Type B pancreatic cell (in vitro differentiated cells): ENCODE results near the gene DENND11. TPM values are rescaled to one million over a fixed set of nuclear protein-coding genes. Genes with fewer than 3 reads are reported as not detected.

Experiments used
- DNase-seq: peaks from one replicate; pipeline ENCODE4 v3.0.0; 2021; ENCODE audit warnings: mixed read lengths; ENCODE audit not compliant: unreplicated experiment; ENCODE audit errors: extremely low spot score
- H3K27ac Mint-ChIP-seq: 2 replicates; pipeline ENCODE4 v1.8.0; 2021; ENCODE audit warnings: mild to moderate bottlenecking, mixed read lengths
- H3K27me3 Mint-ChIP-seq: 2 replicates; pipeline ENCODE4 v1.8.0; 2021; ENCODE audit warnings: mixed read lengths
- H3K36me3 Mint-ChIP-seq: 2 replicates; pipeline ENCODE4 v1.8.0; 2021; ENCODE audit warnings: mixed read lengths
- H3K4me1 Mint-ChIP-seq: one replicate; pipeline ENCODE4 v1.8.0; 2021; ENCODE audit warnings: mixed read lengths; ENCODE audit not compliant: unreplicated experiment
- H3K4me3 Mint-ChIP-seq: 2 replicates; pipeline ENCODE4 v1.8.0; 2021; ENCODE audit warnings: mild to moderate bottlenecking, mixed read lengths
- H3K9me3 Mint-ChIP-seq: 2 replicates; pipeline ENCODE4 v1.8.0; 2021; ENCODE audit warnings: mixed read lengths
- CTCF ChIP-seq: fragments of 200-600 bp; sonication (generic); conservative IDR thresholded peaks from 2 replicates; pipeline ENCODE4 v1.5.0; 2021; ENCODE audit warnings: antibody characterized with exemption, mild to moderate bottlenecking
- total RNA-seq: library from RNA; stranded (reverse); gene quantifications from 2 replicates; pipeline ENCODE4 v1.2.1, GENCODE V29; 2021; ENCODE audit warnings: low replicate concordance

DENND11 gene
- total RNA-seq, 1 donor from 2014 or later: 19.8 TPM

- H3K4me3 Mint-ChIP-seq: peak overlapping the region; percentile 98
- no peak for TF ChIP-seq CTCF
These were observed 36.6 kb upstream of the DENND11 start for GRCh38 chr7:141738592-141739013.

DNA sequence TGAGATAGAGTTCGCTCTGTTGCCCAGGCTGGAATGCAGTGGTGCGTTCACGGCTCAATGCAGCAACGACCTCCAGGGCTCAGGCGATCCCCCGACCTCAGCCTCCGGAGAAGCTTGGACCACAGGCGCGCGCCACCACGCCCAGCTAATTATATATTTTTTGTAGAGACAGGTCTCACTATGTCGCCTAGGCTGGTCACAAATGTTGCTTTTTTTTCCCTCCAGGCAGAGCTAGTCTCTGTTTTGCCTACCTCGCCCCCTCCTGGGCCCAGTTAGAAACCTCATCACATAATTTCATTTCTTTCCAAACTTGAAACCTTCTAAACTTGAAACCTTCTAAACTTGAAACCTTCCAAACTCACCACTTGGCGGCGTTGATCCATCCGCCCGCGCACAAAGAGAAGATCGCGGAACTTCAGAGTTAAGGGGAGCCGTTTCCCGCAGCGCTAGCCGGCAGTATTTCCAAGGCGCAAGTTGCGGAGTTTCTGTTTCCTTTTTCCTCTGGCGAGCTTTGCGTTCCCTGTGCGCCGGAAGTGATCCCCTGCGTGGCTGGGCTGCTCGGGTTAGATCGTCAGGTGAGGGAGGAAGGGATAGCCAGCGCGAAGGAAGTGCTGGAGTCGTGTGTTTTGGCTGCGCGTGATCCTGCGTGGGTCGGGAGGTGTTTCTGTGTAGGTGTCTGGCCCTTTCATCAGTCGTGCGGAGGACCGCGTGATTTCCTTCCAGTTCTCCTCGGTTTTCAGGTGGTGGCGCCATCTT, 36.0 kb upstream of the DENND11 start, which contains the start of gene SSBP1:
SSBP1 (plus strand) TSS at position 523 of the 756 bp plus-strand sequence. CDS start 809 bp downstream, outside the sequence.
- Mint-ChIP-seq H3K27ac (peak within 1 kb of the TSS; percentile 98), H3K4me3 (peak within 1 kb of the TSS; percentile 98), H3K36me3 (peaks cover 19% of the 10 kb centered on the region), H3K9me3 (no peaks in the 10 kb centered on the region), H3K4me1 (peaks cover 17% of the 10 kb centered on the region), H3K27me3 (no peaks in the 10 kb centered on the region)
- DNase-seq: peak; percentile 91
- peak; percentile 88 for TF ChIP-seq CTCF

More at GRCh38 chr7:141738592-141739013, 36.6 kb upstream of the DENND11 start:
- peak overlapping the region; percentile 98 for H3K27ac Mint-ChIP-seq
- H3K4me1 Mint-ChIP-seq: peaks cover 17% of the 10 kb centered on the region
- H3K36me3 Mint-ChIP-seq: peaks cover 24% of the 10 kb centered on the region
- H3K9me3 Mint-ChIP-seq: no peaks in the 10 kb centered on the region
- no peaks in the 10 kb centered on the region for H3K27me3 Mint-ChIP-seq
- DNase-seq: no peak

DNA sequence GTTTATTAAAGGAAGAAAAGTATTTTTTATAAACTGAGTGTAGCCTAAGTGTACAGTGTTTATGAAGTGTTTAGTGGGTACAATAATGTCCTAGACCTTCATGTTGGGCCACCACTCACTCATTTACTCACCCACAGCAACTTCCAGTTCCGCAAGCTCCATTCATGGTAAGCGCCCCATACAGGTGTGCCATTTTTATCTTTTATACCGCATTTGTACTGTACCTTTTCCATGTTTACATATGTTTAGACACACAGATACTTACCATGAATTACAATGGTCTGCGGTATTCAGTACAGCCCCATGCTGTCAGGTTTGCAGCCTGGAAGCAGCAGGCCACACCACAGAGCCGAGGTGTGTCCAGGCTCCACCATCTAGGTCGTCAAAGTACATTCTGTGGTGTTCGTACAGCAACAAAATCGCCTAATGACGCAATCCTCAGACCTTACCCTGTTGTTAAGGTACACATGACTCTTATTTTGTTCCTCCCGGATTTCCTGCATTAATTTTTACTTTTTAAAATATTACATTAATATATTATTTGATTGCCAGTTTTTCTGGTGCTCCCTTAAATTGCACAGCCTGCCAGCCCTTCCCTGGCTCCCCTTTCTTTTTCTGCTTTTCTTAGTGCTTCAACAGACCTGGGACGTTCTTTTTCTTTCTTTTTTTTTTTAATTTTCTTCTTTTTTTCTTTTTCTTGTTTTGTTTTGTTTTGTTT, 35.3 kb upstream of the DENND11 start:
- H3K9me3 Mint-ChIP-seq: no peaks in the 10 kb centered on the region
- TF ChIP-seq CTCF: no peak
- H3K36me3 Mint-ChIP-seq: peaks cover 14% of the 10 kb centered on the region
- H3K27ac Mint-ChIP-seq: peak overlapping the region; percentile 98
- no peaks in the 10 kb centered on the region for H3K27me3 Mint-ChIP-seq
- peak overlapping the region; percentile 98 for H3K4me3 Mint-ChIP-seq
- DNase-seq: no peak
- peaks cover 17% of the 10 kb centered on the region for H3K4me1 Mint-ChIP-seq

DNA sequence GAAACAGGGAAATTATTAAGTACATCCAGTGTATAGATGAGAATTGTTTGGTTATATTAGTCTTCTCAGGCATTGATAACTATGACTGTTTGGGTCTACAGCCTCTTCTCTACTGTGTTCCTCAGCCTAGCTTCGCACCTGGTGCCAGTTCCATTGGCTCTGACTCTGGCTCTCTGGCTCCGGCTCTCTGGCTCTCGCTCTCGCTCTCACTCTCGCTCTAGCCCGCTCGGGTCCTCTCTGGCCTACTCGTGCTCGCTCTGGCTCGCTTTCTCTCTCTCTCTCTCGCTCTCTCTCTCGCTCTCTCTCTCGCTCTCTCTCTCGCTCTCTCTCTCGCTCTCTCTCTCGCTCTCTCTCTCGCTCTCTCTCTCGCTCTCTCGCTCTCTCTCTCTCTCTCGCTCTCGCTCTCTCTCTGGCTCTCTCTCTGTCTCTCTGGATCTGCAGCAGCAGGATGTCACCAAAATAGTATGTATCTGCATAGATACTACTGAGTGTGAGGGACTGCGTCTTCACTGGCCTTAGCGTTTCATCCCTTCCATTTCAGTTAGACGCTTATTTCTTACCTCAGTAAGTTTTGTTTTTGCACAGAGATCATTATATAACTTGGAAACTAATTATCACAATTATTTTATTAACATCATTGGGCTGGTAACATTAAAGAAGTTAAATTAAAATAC, 29.6 kb upstream of the DENND11 start:
- no peaks in the 10 kb centered on the region for H3K36me3 Mint-ChIP-seq
- no peak for TF ChIP-seq CTCF

GRCh38 chr7:141729020-141729419, 27.1 kb upstream of the DENND11 start:
- Mint-ChIP-seq H3K27ac (no peak overlapping the region), H3K27me3 (peaks cover 3% of the 10 kb centered on the region), H3K4me1 (no peaks in the 10 kb centered on the region), H3K36me3 (no peaks in the 10 kb centered on the region), H3K9me3 (no peaks in the 10 kb centered on the region), H3K4me3 (no peak overlapping the region)
- no peak for TF ChIP-seq CTCF
- no peak for DNase-seq

More for the DNA sequence above, 29.6 kb upstream of the DENND11 start:
- H3K27me3 Mint-ChIP-seq: peaks cover 3% of the 10 kb centered on the region
- H3K9me3 Mint-ChIP-seq: no peaks in the 10 kb centered on the region
- H3K4me3 Mint-ChIP-seq: no peak overlapping the region
- no peak overlapping the region for H3K27ac Mint-ChIP-seq
- no peak for DNase-seq
- no peaks in the 10 kb centered on the region for H3K4me1 Mint-ChIP-seq
